ENCODE results near the gene GLT8D2.
A peak's percentile ranks its signal among the peaks of the same experiment; 100 is the strongest.

The GLT8D2 gene

GRCh38 chr12:104083769-104084475 is 33.9 kb upstream of the GLT8D2 start:
- no peak for DNase-seq (ENCODE audit: low read depth)
- no peak for TF ChIP-seq CTCF (IDR thresholded peaks at IDR 0.05; ENCODE audit: control insufficient read depth, extremely low read depth, insufficient read depth)
- no peak overlapping the region for H3K4me3 ChIP-seq (ENCODE audit: low read depth, low read length)

GRCh38 chr12:104080764-104081163 is 30.8 kb upstream of the GLT8D2 start:
- no peak for TF ChIP-seq CTCF (IDR thresholded peaks at IDR 0.05; ENCODE audit: control insufficient read depth, extremely low read depth, insufficient read depth)
- no peak for DNase-seq (ENCODE audit: low read depth)
- no peak overlapping the region for H3K4me3 ChIP-seq (ENCODE audit: low read depth, low read length)

- no peak for TF ChIP-seq CTCF (IDR thresholded peaks at IDR 0.05; ENCODE audit: control insufficient read depth, extremely low read depth, insufficient read depth)
- DNase-seq (ENCODE audit: low read depth): no peak
- H3K4me3 ChIP-seq (ENCODE audit: low read depth, low read length): no peak overlapping the region
Measured at GRCh38 chr12:104079024-104079423, 29.0 kb upstream of the GLT8D2 start.

- no peak for DNase-seq (ENCODE audit: low read depth)
- no peak for TF ChIP-seq CTCF (IDR thresholded peaks at IDR 0.05; ENCODE audit: control insufficient read depth, extremely low read depth, insufficient read depth)
- no peak overlapping the region for H3K4me3 ChIP-seq (ENCODE audit: low read depth, low read length)
Measured at GRCh38 chr12:104073699-104074098, 23.7 kb upstream of the GLT8D2 start.

GRCh38 chr12:104072099-104072498 is 22.1 kb upstream of the GLT8D2 start:
- TF ChIP-seq CTCF (IDR thresholded peaks at IDR 0.05; ENCODE audit: control insufficient read depth, extremely low read depth, insufficient read depth): no peak
- no peak overlapping the region for H3K4me3 ChIP-seq (ENCODE audit: low read depth, low read length)
- DNase-seq (ENCODE audit: low read depth): no peak

GRCh38 chr12:104064842-104065427 is 14.9 kb upstream of the GLT8D2 start:
- no peak for DNase-seq (ENCODE audit: low read depth)
- no peak for TF ChIP-seq CTCF (IDR thresholded peaks at IDR 0.05; ENCODE audit: control insufficient read depth, extremely low read depth, insufficient read depth)

More at GRCh38 chr12:104064842-104065427, 14.9 kb upstream of the GLT8D2 start:
- H3K4me3 ChIP-seq (ENCODE audit: low read depth, low read length): peak overlapping the region; percentile 95
